T-helper 1 cell treated with Interleukin-12 subunit alpha and Interleukin-12 subunit beta and Interleukin-4 antibody, amounts not matched to agents 30 μg/mL and 1 μg/mL, for 36 hours (primary cell): ENCODE data around the gene RPRD2.
"Not testable (repeated sequence)": the region's sequence is repeated elsewhere in the genome, so short reads cannot be mapped to it uniquely, and the experiment has no call there.

ENCODE experiments used
- H3K27ac Mint-ChIP-seq: one replicate; pipeline ENCODE4 v1.8.0; 2021; ENCODE audit warnings: mild to moderate bottlenecking, mixed read lengths
- H3K27me3 Mint-ChIP-seq: one replicate; pipeline ENCODE4 v1.8.0; 2021; ENCODE audit warnings: low read depth, mixed read lengths
- H3K36me3 Mint-ChIP-seq: one replicate; pipeline ENCODE4 v1.8.0; 2021; ENCODE audit warnings: low read depth, mixed read lengths
- H3K4me1 Mint-ChIP-seq: one replicate; pipeline ENCODE4 v1.8.0; 2021; ENCODE audit warnings: low read depth, mixed read lengths
- H3K4me3 Mint-ChIP-seq: one replicate; pipeline ENCODE4 v1.8.0; 2021; ENCODE audit warnings: mild to moderate bottlenecking, moderate library complexity, mixed read lengths
- H3K9me3 Mint-ChIP-seq: one replicate; pipeline ENCODE4 v1.8.0; 2021; ENCODE audit warnings: mixed read lengths

Gene RPRD2

GRCh38 chr1:150372580-150372979, 8.6 kb downstream of the RPRD2 start:
- Mint-ChIP-seq H3K27ac (no peak overlapping the region), H3K4me3 (no peak overlapping the region), H3K4me1 (peaks cover 22% of the 10 kb centered on the region), H3K27me3 (no peaks in the 10 kb centered on the region), H3K9me3 (no peaks in the 10 kb centered on the region), H3K36me3 (peaks cover 6% of the 10 kb centered on the region)

GRCh38 chr1:150376110-150376509, 12.2 kb downstream of the RPRD2 start:
- H3K4me1 Mint-ChIP-seq = peaks cover 15% of the 10 kb centered on the region
- no peak overlapping the region for H3K4me3 Mint-ChIP-seq
- no peak overlapping the region for H3K27ac Mint-ChIP-seq
- peaks cover 4% of the 10 kb centered on the region for H3K36me3 Mint-ChIP-seq
- H3K9me3 Mint-ChIP-seq = no peaks in the 10 kb centered on the region
- no peaks in the 10 kb centered on the region for H3K27me3 Mint-ChIP-seq

GRCh38 chr1:150383631-150384324, 19.8 kb downstream of the RPRD2 start:
- H3K27ac Mint-ChIP-seq = no peak overlapping the region
- no peaks in the 10 kb centered on the region for H3K9me3 Mint-ChIP-seq
- H3K36me3 Mint-ChIP-seq = peaks cover 2% of the 10 kb centered on the region
- peaks cover 14% of the 10 kb centered on the region for H3K4me1 Mint-ChIP-seq
- no peak overlapping the region for H3K4me3 Mint-ChIP-seq
- no peaks in the 10 kb centered on the region for H3K27me3 Mint-ChIP-seq

DNA sequence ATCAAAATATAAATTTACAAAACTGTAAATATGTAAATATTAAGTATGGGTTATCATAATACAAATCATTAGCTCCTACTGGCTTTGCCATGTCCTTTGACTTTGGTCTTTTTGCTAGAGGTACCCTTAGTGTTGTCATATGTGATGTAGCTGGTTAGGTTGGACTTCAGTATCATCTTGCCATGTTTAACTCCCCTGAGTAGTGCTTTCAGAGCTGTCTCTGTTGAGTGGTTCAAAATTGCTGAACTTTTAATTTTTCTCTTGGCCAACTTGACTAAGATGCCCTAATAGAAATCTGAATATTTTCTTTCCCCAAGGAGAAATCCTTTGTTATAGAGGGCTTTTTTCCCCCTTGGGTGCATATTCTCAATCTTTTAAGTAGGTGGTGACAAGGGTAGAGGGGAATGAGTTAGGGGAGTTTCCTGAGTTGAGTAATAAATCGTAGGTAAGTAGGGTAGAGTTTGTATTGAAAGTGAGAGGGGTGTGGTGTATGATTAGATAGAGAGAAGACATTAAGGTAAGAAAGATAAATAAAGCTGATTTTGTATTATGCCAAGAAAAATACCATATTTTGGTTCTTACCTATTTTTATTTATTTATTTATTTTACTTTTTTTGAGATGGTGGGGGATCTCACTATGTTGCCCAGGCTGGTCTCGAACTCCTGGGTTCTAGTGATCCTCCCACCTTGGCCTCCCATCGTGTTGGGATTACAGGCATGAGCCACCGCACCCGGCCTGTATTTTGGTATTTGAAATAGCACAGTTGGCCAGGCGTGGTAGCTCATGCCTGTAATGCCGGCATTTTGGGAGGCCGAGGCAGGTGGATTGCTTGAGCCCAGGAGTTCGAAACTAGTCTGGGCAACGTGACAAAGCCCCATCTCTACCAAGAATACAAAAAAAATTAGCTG, 21.8 kb downstream of the RPRD2 start:
- Mint-ChIP-seq H3K27ac (no peak overlapping the region), H3K36me3 (peaks cover 2% of the 10 kb centered on the region), H3K9me3 (no peaks in the 10 kb centered on the region), H3K4me3 (no peak overlapping the region), H3K4me1 (peaks cover 18% of the 10 kb centered on the region), H3K27me3 (no peaks in the 10 kb centered on the region)

DNA sequence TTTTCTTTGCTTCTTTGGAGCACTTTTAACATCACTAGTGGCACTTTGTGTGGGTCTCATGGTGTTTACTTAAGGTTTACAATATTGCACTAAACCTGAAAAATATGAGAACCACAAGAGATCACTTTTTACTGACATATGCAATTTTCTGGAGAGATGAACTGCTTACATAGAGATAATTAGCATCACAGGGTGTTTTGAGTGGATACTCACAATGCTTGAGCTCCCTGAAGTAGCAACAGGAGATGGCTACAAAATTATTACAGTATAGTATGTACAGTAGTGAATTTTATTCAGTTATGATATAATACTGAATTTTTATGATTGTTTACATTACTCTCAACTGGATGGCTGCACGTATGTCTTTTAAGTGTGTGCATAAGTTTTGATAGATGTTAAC, 22.6 kb downstream of the RPRD2 start:
- Mint-ChIP-seq H3K4me3 (no peak overlapping the region), H3K36me3 (peaks cover 2% of the 10 kb centered on the region), H3K4me1 (peaks cover 18% of the 10 kb centered on the region), H3K9me3 (no peaks in the 10 kb centered on the region), H3K27ac (no peak overlapping the region), H3K27me3 (no peaks in the 10 kb centered on the region)

DNA sequence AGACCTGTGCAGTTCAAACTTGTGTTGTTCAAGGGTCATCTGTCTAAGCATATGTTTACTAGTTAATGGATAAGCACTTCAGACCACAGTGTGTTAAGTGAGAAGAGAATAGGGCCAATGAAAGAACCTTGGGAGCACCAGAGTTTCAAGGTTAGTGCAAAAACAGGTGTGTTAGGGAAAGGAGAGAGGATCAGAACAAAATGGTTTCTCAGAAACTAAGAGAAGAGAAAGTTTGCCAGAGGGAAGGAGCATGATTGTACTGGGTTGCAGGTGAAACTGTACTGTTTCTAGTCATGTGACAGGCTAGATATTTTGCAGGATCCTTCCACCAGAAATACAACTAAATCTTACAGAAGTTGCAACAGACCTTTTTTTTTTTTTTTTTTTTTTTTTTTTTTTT, 23.3 kb downstream of the RPRD2 start:
- Mint-ChIP-seq H3K27ac (peak overlapping the region; percentile 4), H3K27me3 (no peaks in the 10 kb centered on the region), H3K4me3 (no peak overlapping the region), H3K4me1 (peaks cover 18% of the 10 kb centered on the region), H3K9me3 (no peaks in the 10 kb centered on the region), H3K36me3 (peaks cover 2% of the 10 kb centered on the region)

- Mint-ChIP-seq H3K36me3 (peaks cover 2% of the 10 kb centered on the region), H3K4me3 (no peak overlapping the region), H3K4me1 (peaks cover 18% of the 10 kb centered on the region), H3K9me3 (no peaks in the 10 kb centered on the region), H3K27ac (no peak overlapping the region), H3K27me3 (no peaks in the 10 kb centered on the region)
These were observed 24.3 kb downstream of the RPRD2 start for GRCh38 chr1:150388241-150388640.

DNA sequence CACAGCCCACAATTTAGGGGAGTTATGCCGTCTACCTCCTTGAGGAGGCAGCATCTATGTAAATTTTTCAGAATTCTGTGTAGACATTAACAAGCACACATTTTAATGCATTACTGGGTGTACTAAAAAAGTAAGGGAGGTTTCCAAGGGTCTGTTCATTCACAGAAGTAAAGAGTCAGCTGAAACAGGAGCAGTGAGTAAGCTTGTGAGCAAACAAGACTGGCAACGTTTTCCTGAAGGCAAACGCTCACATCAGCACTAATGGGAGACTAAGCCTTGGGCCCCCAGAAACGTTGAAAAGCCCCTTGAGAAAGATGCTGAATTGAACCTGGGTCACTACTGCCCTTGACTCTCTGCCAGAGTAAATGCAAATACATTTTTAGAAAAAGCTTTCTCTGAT, 25.7 kb downstream of the RPRD2 start:
- H3K27ac Mint-ChIP-seq = no peak overlapping the region
- H3K4me3 Mint-ChIP-seq = no peak overlapping the region

DNA sequence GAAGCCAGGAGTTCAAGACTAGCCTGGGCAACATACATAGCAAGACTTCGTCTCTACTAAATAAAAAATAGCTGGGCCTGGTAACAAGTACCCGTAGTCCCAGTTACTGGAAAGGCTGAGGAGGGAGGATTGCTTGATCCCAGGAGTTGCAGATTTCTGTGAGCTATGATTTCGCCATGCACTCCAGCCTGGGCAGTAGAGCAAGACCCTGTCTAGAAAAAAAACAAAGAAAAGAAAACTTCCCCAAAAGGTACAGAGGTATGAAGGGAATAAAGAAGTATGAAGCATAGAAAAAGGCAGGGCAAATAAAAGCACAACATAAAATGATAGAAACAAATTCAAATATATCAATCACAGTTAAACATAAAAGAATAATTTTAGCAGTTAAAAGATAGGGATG, 28.7 kb downstream of the RPRD2 start:
- no peak overlapping the region for H3K4me3 Mint-ChIP-seq
- no peaks in the 10 kb centered on the region for H3K27me3 Mint-ChIP-seq
- peaks cover 5% of the 10 kb centered on the region for H3K4me1 Mint-ChIP-seq
- H3K9me3 Mint-ChIP-seq = peaks cover 4% of the 10 kb centered on the region
- no peak overlapping the region for H3K27ac Mint-ChIP-seq
- H3K36me3 Mint-ChIP-seq = peaks cover 14% of the 10 kb centered on the region

More for the DNA sequence above, 25.7 kb downstream of the RPRD2 start:
- Mint-ChIP-seq H3K36me3 (peaks cover 2% of the 10 kb centered on the region), H3K4me1 (peaks cover 14% of the 10 kb centered on the region), H3K9me3 (no peaks in the 10 kb centered on the region), H3K27me3 (no peaks in the 10 kb centered on the region)

DNA sequence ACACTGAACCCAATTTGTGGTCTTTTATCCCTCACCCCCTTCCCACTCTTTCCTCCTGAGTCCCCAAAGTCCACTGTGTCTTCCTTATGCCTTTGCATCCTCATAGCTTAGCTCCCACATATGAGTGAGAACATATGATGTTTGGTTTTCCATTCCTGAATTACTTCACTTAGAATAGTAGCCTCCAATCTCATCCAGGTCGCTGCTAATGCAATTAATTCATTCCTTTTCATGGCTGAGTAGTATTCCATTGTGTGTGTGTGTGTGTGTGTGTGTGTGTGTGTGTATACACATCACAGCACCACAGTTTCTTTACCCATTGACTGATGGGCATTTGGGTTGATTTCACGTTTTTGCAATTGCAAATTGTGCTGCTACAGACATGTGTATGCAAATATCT, 31.2 kb downstream of the RPRD2 start:
- not testable (repeated sequence) for H3K4me1 Mint-ChIP-seq, H3K4me3 Mint-ChIP-seq, H3K27me3 Mint-ChIP-seq, H3K27ac Mint-ChIP-seq, H3K9me3 Mint-ChIP-seq
- peaks cover 16% of the 10 kb centered on the region for H3K36me3 Mint-ChIP-seq

DNA sequence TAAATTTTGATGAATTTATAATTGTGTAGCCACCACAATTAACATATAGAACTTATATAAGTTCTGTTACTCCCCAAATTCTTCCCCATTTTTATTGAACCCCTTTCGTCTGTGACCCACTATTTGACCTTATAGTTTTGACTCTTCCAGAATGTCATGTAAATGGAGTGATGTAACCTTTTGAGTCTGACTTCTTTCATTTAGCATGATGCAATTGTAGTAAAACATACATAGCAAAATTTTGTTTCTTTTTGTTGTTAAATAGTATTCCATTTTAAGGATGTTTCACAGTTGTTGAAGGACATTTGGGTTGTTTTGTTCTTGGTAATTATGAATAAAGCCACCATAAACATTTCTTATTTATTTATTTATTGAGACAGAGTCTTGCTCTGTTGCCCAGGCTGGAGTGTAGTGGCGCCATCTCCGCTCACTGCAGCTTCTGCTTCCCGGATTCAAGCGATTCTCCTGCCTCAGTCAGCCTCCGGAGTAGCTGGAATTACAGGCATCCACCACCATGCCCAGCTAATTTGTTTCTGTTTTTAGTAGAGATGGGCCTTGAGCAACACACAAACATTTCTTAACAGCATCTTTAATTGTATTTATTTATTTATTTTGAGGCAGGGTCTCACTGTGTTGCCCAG, 33.6 kb downstream of the RPRD2 start:
- Mint-ChIP-seq H3K27ac (no peak overlapping the region), H3K4me3 (no peak overlapping the region), H3K9me3 (peaks cover 4% of the 10 kb centered on the region), H3K4me1 (peaks cover 3% of the 10 kb centered on the region), H3K36me3 (peaks cover 16% of the 10 kb centered on the region), H3K27me3 (no peaks in the 10 kb centered on the region)

DNA sequence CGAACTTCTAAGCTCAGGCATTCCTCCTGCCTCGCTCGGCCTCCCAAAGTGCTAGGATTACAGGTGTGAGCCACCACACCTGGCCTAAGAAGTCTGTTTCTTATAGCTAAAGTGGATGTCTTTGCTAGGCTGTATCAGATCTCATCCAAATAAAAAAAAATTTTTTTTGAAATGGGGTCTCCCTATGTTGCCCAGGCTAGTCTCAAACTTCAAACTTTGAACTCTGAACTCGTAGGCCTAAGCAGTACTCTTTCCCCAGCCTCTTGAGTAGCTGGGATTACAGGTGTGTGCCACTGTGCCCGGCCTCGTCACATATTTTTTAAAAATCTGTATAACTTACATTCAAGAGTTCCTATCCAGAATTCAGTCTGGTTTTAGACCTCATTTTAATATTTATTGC, 40.5 kb downstream of the RPRD2 start:
- H3K4me3 Mint-ChIP-seq = no peak overlapping the region
- H3K36me3 Mint-ChIP-seq = peaks cover 3% of the 10 kb centered on the region
- H3K27me3 Mint-ChIP-seq = no peaks in the 10 kb centered on the region
- no peak overlapping the region for H3K27ac Mint-ChIP-seq
- no peaks in the 10 kb centered on the region for H3K9me3 Mint-ChIP-seq
- peaks cover 15% of the 10 kb centered on the region for H3K4me1 Mint-ChIP-seq

DNA sequence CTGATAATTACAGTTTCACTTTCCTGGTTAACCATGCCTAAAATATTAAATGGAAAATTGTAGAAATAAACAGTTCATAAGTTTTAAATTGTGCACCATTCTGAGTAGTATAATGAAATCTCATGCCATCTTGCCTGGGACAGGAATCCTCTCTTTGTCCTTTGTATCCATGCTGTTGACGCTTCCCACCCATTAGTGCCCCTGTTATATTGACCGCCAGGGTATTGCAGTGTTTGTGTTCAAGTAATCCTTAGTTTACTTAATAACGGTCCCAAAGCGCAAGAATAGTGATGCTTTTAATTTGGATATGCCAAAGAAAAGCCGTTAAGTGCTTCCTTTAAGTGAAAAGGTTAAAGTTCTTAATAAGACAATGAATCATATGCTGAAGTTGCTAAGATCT, 41.7 kb downstream of the RPRD2 start:
- H3K27ac Mint-ChIP-seq = no peak overlapping the region
- H3K4me1 Mint-ChIP-seq = peaks cover 15% of the 10 kb centered on the region
- no peak overlapping the region for H3K4me3 Mint-ChIP-seq
- no peaks in the 10 kb centered on the region for H3K9me3 Mint-ChIP-seq
- H3K27me3 Mint-ChIP-seq = no peaks in the 10 kb centered on the region
- peaks cover 3% of the 10 kb centered on the region for H3K36me3 Mint-ChIP-seq

DNA sequence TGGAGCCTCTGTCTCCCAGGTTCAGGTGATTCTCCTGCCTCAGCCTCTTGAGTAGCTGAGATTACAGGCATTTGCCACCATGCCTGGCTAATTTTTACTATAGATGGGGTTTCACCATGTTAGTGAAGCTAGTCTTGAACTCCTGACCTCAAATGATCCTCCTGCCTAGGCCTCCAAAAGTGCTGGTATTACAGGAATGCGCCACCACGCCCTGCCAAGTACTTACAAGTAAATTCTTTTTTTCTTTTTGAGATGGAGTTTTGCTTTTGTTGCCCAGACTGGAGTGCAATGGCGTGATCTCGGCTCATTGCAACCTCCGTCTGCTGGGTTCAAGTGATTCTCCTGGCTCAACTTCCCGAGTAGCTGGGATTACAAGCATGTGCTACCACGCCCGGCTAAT, 42.5 kb downstream of the RPRD2 start:
- Mint-ChIP-seq H3K4me1 (peaks cover 15% of the 10 kb centered on the region), H3K4me3 (no peak overlapping the region), H3K27me3 (no peaks in the 10 kb centered on the region), H3K27ac (no peak overlapping the region), H3K9me3 (no peaks in the 10 kb centered on the region), H3K36me3 (peaks cover 3% of the 10 kb centered on the region)

GRCh38 chr1:150407330-150407729, 43.4 kb downstream of the RPRD2 start:
- peaks cover 3% of the 10 kb centered on the region for H3K36me3 Mint-ChIP-seq
- peaks cover 15% of the 10 kb centered on the region for H3K4me1 Mint-ChIP-seq
- no peaks in the 10 kb centered on the region for H3K9me3 Mint-ChIP-seq
- H3K27me3 Mint-ChIP-seq = no peaks in the 10 kb centered on the region
- H3K27ac Mint-ChIP-seq = no peak overlapping the region
- no peak overlapping the region for H3K4me3 Mint-ChIP-seq
